Fibroblast of lung (primary cell): ENCODE results near the gene SPEG. TPM values are rescaled to one million over a fixed set of nuclear protein-coding genes. Genes with fewer than 3 reads are reported as not detected.

Experiments
- DNase-seq, 2 donors: peaks; one replicate each; pipeline versions ENCODE4 v3.0.0 to v3.0.0-alpha.2; 2010; ENCODE audit warnings: low read depth in 2 of 2
- H2AFZ ChIP-seq: 2 replicates; pipeline ENCODE4 v1.5.1; 2012; ENCODE audit warnings: low read length, control low read depth, inconsistent platforms
- H3K27ac ChIP-seq: 2 replicates; pipeline ENCODE4 v1.5.1; 2011; ENCODE audit warnings: low read length, control low read depth; ENCODE audit not compliant: insufficient read depth
- H3K27me3 ChIP-seq: 2 replicates; pipeline ENCODE4 v1.5.1; 2011; ENCODE audit warnings: mild to moderate bottlenecking, low read length; ENCODE audit not compliant: control insufficient read depth, insufficient read depth
- H3K36me3 ChIP-seq: 2 replicates; pipeline ENCODE4 v1.5.1; 2011; ENCODE audit warnings: low read length; ENCODE audit not compliant: control insufficient read depth, insufficient read depth
- H3K4me1 ChIP-seq: 2 replicates; pipeline ENCODE4 v1.5.1; 2011; ENCODE audit warnings: low read length; ENCODE audit not compliant: control insufficient read depth, insufficient read depth; ENCODE audit errors: extremely low read depth
- H3K4me2 ChIP-seq: 2 replicates; pipeline ENCODE4 v1.5.1; 2011; ENCODE audit warnings: low read length, control low read depth; ENCODE audit not compliant: insufficient read depth; ENCODE audit errors: extremely low read depth
- H3K4me3 ChIP-seq, 4 experiments: fragments of 200-600 bp in 1 of 4; sonication (generic) in 1 of 4; replicated peaks in 1 of 4; 2 replicates each; pipeline ENCODE4 v1.5.1; 2011 to 2016; ENCODE audit warnings: low read length in 4 of 4, low read depth in 3 of 4, mild to moderate bottlenecking in 3 of 4, control low read depth in 2 of 4, inconsistent platforms in 1 of 4, mixed read lengths in 1 of 4; ENCODE audit not compliant: insufficient read depth in 1 of 4; ENCODE audit errors: control extremely low read depth in 1 of 4
- H3K79me2 ChIP-seq: 2 replicates; pipeline ENCODE4 v1.5.1; 2012; ENCODE audit warnings: mild to moderate bottlenecking, low read length, inconsistent platforms; ENCODE audit not compliant: control insufficient read depth, insufficient read depth
- H3K9ac ChIP-seq: 2 replicates; pipeline ENCODE4 v1.5.1; 2011; ENCODE audit warnings: mild to moderate bottlenecking, low read length, control low read depth; ENCODE audit not compliant: insufficient read depth
- H3K9me3 ChIP-seq: 2 replicates; pipeline ENCODE4 v1.5.1; 2012; ENCODE audit warnings: low read depth, low read length; ENCODE audit not compliant: control insufficient read depth, insufficient read depth
- H4K20me1 ChIP-seq: 2 replicates; pipeline ENCODE4 v1.5.1; 2011; ENCODE audit warnings: low read length; ENCODE audit not compliant: control insufficient read depth, insufficient read depth; ENCODE audit errors: extremely low read depth
- EZH2 ChIP-seq: IDR thresholded peaks from 2 replicates; pipeline ENCODE4 v1.5.1; 2012; ENCODE audit warnings: low read length, control low read depth, mild to moderate bottlenecking; ENCODE audit errors: missing control alignments
- polyA plus RNA-seq, 2 donors: library from polyadenylated mRNA; depleted of rRNA in 1 of 2; stranded (reverse) in 1 of 2; unstranded in 1 of 2; fragments of >200 nt; gene quantifications; 2 replicates each; pipeline ENCODE4 v1.2.1, GENCODE V29; 2011 to 2012; ENCODE audit warnings: missing spikeins in 1 of 2
- total RNA-seq: library from RNA; depleted of rRNA; stranded (reverse); fragments of >200 nt; gene quantifications from 2 replicates; pipeline ENCODE4 v1.2.1, GENCODE V29; 2014
- TF ChIP-seq, protein P1 (sequence below), 2 donors: IDR thresholded peaks in 1 of 2; conservative IDR thresholded peaks in 1 of 2; 1 replicate in 1 of 2; 2 replicates in 1 of 2; pipeline ENCODE4 v1.5.1; 2011 to 2012; ENCODE audit warnings: low read length in 2 of 2, control low read depth in 1 of 2, inconsistent platforms in 1 of 2, low read depth in 1 of 2, mild to moderate bottlenecking in 1 of 2

SPEG gene
- total and polyA plus RNA-seq, 2 donors (not counting 1 experiment from before 2014, with no cell fraction given): 9.5 to 20.1 TPM

DNA sequence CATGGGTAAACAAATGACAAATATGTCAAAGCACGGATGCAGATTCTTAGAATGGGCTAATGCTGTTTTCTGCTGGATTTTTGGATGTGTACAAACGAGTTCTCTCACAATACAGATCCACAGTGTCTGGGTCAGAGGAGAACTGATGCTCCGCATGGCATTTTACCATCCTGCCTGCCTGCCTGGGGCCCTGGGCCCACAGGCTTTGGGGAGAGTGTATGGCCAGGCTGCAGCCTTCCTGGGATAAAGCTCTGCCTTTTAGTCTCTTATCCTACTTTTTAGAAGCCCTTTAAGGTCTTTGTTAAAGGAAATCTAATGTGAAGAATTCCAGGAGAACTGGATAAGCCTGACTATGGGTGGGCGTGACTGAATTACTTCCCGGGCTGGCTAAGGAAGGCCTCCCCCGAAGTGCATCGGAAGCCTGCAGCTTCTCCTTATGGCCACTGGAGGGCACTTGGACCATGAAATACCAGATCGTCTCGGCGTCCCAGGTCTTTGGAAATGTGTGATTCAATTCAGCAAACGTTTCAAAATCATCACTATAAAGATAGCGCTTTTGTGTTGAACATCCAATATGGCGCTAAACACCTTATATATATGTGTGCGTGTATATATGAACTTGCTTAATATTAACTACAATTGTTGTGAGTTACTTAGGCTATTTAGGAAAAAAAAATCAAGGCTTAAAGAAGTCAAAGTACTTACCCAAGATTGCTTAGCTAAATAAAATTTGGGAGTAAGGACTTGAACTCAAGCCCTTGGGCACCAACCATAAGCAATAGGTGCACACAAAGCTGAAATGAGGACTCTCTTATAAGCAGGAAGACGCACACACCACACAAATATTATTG, 31.8 kb upstream of the SPEG start:
- Histone ChIP-seq H3K4me2 (no peak overlapping the region), H4K20me1 (no peaks in the 10 kb centered on the region), H3K4me1 (peaks cover 15% of the 10 kb centered on the region), H3K27me3 (no peaks in the 10 kb centered on the region), H3K9me3 (no peaks in the 10 kb centered on the region), H3K36me3 (no peaks in the 10 kb centered on the region), H3K79me2 (no peaks in the 10 kb centered on the region), H2AFZ (no peak overlapping the region), H3K9ac (no peak overlapping the region), H3K27ac (no peak overlapping the region), H3K4me3 (no peak overlapping the region)
- no peak for TF ChIP-seq EZH2
- TF ChIP-seq, protein P1, sequence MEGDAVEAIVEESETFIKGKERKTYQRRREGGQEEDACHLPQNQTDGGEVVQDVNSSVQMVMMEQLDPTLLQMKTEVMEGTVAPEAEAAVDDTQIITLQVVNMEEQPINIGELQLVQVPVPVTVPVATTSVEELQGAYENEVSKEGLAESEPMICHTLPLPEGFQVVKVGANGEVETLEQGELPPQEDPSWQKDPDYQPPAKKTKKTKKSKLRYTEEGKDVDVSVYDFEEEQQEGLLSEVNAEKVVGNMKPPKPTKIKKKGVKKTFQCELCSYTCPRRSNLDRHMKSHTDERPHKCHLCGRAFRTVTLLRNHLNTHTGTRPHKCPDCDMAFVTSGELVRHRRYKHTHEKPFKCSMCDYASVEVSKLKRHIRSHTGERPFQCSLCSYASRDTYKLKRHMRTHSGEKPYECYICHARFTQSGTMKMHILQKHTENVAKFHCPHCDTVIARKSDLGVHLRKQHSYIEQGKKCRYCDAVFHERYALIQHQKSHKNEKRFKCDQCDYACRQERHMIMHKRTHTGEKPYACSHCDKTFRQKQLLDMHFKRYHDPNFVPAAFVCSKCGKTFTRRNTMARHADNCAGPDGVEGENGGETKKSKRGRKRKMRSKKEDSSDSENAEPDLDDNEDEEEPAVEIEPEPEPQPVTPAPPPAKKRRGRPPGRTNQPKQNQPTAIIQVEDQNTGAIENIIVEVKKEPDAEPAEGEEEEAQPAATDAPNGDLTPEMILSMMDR (conservative IDR thresholded peaks at IDR 0.05 in 1 of 2, IDR thresholded peaks at IDR 0.05 in 1 of 2; ENCODE audit: low read depth in 1 of 2, low read length in 2 of 2): peak; percentile 91 to 95
- peak; percentile 76 to 87 for DNase-seq

DNA sequence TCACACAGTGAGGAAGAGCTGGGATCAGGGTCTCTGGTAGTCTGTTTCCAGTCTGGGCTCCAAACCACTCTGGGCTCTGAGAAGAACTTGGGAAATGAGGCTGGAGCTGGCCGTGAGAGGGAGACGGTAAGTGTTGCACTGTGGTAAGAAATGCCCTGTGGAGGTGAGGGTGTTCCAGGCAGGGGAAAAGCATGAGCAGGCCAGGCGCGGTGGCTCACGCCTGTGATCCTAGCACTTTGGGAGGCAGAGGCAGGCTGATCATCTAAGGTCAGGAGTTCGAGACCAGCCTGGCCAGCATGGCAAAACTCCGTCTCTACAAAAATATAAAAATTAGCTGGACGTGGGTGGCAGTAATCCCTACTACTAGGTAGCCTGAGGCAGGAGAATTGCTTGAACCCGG, 30.8 kb upstream of the SPEG start:
- H3K79me2 ChIP-seq: no peaks in the 10 kb centered on the region
- H3K4me1 ChIP-seq: peaks cover 11% of the 10 kb centered on the region
- H4K20me1 ChIP-seq: no peaks in the 10 kb centered on the region
- H3K4me2 ChIP-seq: no peak overlapping the region
- H3K4me3 ChIP-seq: no peak overlapping the region
- H3K27me3 ChIP-seq: no peaks in the 10 kb centered on the region
- no peaks in the 10 kb centered on the region for H3K36me3 ChIP-seq
- no peak for TF ChIP-seq EZH2
- TF ChIP-seq, protein P1 (conservative IDR thresholded peaks at IDR 0.05 in 1 of 2, IDR thresholded peaks at IDR 0.05 in 1 of 2; ENCODE audit: low read depth in 1 of 2, low read length in 2 of 2): no peak
- no peak for DNase-seq
- no peak overlapping the region for H3K27ac ChIP-seq
- no peak overlapping the region for H2AFZ ChIP-seq
- H3K9me3 ChIP-seq: no peaks in the 10 kb centered on the region
- no peak overlapping the region for H3K9ac ChIP-seq

DNA sequence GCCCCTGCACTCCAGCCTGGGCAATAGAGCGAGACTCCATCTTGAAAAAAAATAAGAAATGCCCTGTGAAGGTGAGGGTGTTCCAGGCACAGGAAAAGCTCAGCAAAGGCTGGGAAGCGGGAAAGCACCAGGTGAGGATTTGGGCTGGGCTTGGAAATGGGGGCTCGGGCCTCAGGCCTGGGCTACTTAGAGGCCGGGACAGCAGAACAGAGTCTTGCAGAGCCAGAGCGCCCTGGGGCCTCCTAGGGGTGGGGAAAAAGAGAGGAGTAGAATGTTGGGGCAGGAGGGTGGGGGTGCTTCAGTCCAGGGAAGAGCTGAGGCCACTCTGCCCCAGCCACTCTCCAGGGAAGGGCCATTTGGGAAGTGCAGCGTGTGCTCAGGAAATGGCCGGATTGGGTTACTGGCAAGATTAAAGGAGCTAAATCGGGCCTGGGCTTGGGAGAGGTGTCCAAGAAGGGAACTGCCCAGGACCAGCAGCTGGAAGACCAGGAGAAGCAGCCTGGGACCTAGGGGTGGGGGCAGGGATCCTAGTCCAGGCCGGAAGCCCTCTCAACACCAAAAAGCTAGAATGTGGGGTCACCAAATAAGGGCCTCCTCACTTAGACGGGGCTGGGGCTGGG, 30.2 kb upstream of the SPEG start:
- TF ChIP-seq, protein P1 (conservative IDR thresholded peaks at IDR 0.05 in 1 of 2, IDR thresholded peaks at IDR 0.05 in 1 of 2; ENCODE audit: low read depth in 1 of 2, low read length in 2 of 2): no peak
- no peak for TF ChIP-seq EZH2
- H3K9ac ChIP-seq: no peak overlapping the region
- H3K27ac ChIP-seq: no peak overlapping the region
- DNase-seq: no peak
- no peak overlapping the region for H3K4me3 ChIP-seq
- H3K27me3 ChIP-seq: no peaks in the 10 kb centered on the region
- H3K79me2 ChIP-seq: no peaks in the 10 kb centered on the region
- no peaks in the 10 kb centered on the region for H4K20me1 ChIP-seq
- H3K9me3 ChIP-seq: no peaks in the 10 kb centered on the region
- no peaks in the 10 kb centered on the region for H3K36me3 ChIP-seq
- H3K4me2 ChIP-seq: no peak overlapping the region
- no peak overlapping the region for H2AFZ ChIP-seq
- H3K4me1 ChIP-seq: peaks cover 11% of the 10 kb centered on the region
